K562 (cell line): ENCODE results near the gene ALG5. TPM values are rescaled to one million over a fixed set of nuclear protein-coding genes. Genes with fewer than 3 reads are reported as not detected.

Source experiments
- ATAC-seq: fragments of 200-7000 bp; cut with Tn5 transposase; 3 replicates; pipeline ENCODE4 v1.9.1; 2020; ENCODE audit warnings: moderate library complexity
- BruUV-seq: library from RNA; stranded (reverse); fragments of 400-500 nt; replicated peaks from 2 replicates; lab custom pipeline; 2021; lab: Mats Ljungman, UMichigan
- CTCF ChIA-PET: fragments of 300-600 bp; formaldehyde crosslinking; extraction: SDS; loops from one replicate; lab custom pipeline; 2021; ENCODE audit warnings: low intra/inter-chr PET ratio; lab: Yijun Ruan, JAX
- POLR2A ChIA-PET: fragments of 300-600, 350-650 bp; sonication (Branson Sonifier 250); formaldehyde crosslinking; extraction: SDS; loops from one replicate; lab custom pipeline; 2021; ENCODE audit warnings: antibody characterized with exemption, inconsistent platforms; lab: Yijun Ruan, JAX
- DNase-seq, 4 experiments: peaks; one replicate each; pipeline versions ENCODE4 v3.0.0 to v3.0.0-alpha.2; 2011 to 2018; ENCODE audit warnings: low spot score in 3 of 4, mixed read lengths in 3 of 4; ENCODE audit errors: extremely low read depth in 1 of 4
- FAIRE-seq: peaks from 2 replicates; lab custom pipeline; 2011; peaks lifted over from hg19 to GRCh38; lab: Jason Lieb, UNC
- H2AFZ ChIP-seq: 2 replicates; pipeline ENCODE4 v1.6.0; 2011; ENCODE audit warnings: low read depth, low read length, control low read depth, inconsistent platforms
- H3K27ac ChIP-seq: fragments of 200-600 bp; 3 replicates; pipeline ENCODE4 v1.8.0; 2011; ENCODE audit warnings: low read depth, mild to moderate bottlenecking, control low read depth, inconsistent platforms, low read length, moderate library complexity, mixed read lengths; ENCODE audit errors: extremely low read depth
- H3K27me3 ChIP-seq, 2 experiments: fragments of 300-600 bp in 1 of 2; 2 replicates in 1 of 2; 3 replicates in 1 of 2; pipeline versions ENCODE4 v1.6.0 to v1.8.0; 2011; ENCODE audit warnings: inconsistent platforms in 2 of 2, low read length in 2 of 2, mild to moderate bottlenecking in 1 of 2, mixed read lengths in 1 of 2, moderate library complexity in 1 of 2; ENCODE audit not compliant: control insufficient read depth in 2 of 2, insufficient read depth in 2 of 2
- H3K36me3 ChIP-seq: fragments of 300-600 bp; 3 replicates; pipeline ENCODE4 v1.8.0; 2011; ENCODE audit warnings: mild to moderate bottlenecking, low read length, inconsistent platforms; ENCODE audit not compliant: control insufficient read depth, insufficient read depth
- H3K4me1 ChIP-seq, 2 experiments: fragments of 200-600 bp in 1 of 2; replicated peaks in 1 of 2; 2 replicates in 1 of 2; 3 replicates in 1 of 2; pipeline versions ENCODE4 v1.5.1 to v1.8.0; 2011; ENCODE audit warnings: inconsistent platforms in 2 of 2, low read length in 2 of 2, mild to moderate bottlenecking in 1 of 2, mixed read lengths in 1 of 2, moderate library complexity in 1 of 2; ENCODE audit not compliant: control insufficient read depth in 2 of 2, insufficient read depth in 2 of 2
- H3K4me2 ChIP-seq: 2 replicates; pipeline ENCODE4 v1.6.1; 2011; ENCODE audit warnings: low read length, control low read depth, inconsistent platforms, mixed read lengths; ENCODE audit not compliant: insufficient read depth
- H3K4me3 ChIP-seq: fragments of 200-600 bp; sonication (generic), shearing (Covaris generic); 2 replicates; pipeline ENCODE4 v1.5.1; 2016; ENCODE audit warnings: control low read depth, inconsistent platforms
- H3K79me2 ChIP-seq: fragments of 200-600 bp; 3 replicates; pipeline ENCODE4 v1.8.0; 2011; ENCODE audit warnings: low read length, inconsistent platforms; ENCODE audit not compliant: control insufficient read depth, insufficient read depth
- H3K9ac ChIP-seq, 2 experiments: 2 replicates each; pipeline versions ENCODE4 v1.6.0 to v1.6.1; 2011; ENCODE audit warnings: low read depth in 2 of 2, low read length in 2 of 2, control low read depth in 1 of 2, inconsistent platforms in 1 of 2, mild to moderate bottlenecking in 1 of 2, mixed read lengths in 1 of 2; ENCODE audit not compliant: insufficient read depth in 1 of 2
- H3K9me1 ChIP-seq: one replicate; pipeline ENCODE4 v1.6.0; 2011; ENCODE audit warnings: inconsistent platforms, mild to moderate bottlenecking, low read length, moderate library complexity; ENCODE audit not compliant: control insufficient read depth, insufficient read depth
- H3K9me3 ChIP-seq: replicated peaks from 2 replicates; pipeline ENCODE4 v1.5.1; 2011; ENCODE audit warnings: low read depth, low read length, inconsistent platforms; ENCODE audit not compliant: control insufficient read depth, insufficient read depth
- H4K20me1 ChIP-seq: replicated peaks from 2 replicates; pipeline ENCODE4 v1.6.1; 2011; ENCODE audit warnings: low read length, inconsistent platforms, mixed read lengths; ENCODE audit not compliant: control insufficient read depth, insufficient read depth
- BHLHE40 ChIP-seq: IDR thresholded peaks from 2 replicates; pipeline ENCODE4 v1.6.1; 2011; ENCODE audit warnings: low read length, improper control_type of control experiment
- ETV6 ChIP-seq, 3 experiments: fragments of 150-350 bp in 1 of 3; sonication (generic) in 1 of 3; formaldehyde crosslinking in 1 of 3; IDR thresholded peaks; 2 replicates each; pipeline versions ENCODE4 v1.6.1 to v1.8.0; 2014 to 2022; ENCODE audit warnings: borderline replicate concordance in 2 of 3, low read depth in 2 of 3, antibody characterized with exemption in 1 of 3, low read length in 1 of 3, mild to moderate bottlenecking in 1 of 3, missing genetic modification reagents in 1 of 3
- FOXJ2 ChIP-seq: fragments of 200-800 bp; sonication (Bioruptor generic); IDR thresholded peaks from 2 replicates; pipeline ENCODE4 v1.6.1; 2016; ENCODE audit warnings: missing genetic modification characterization, missing compliant biosample characterization
- JUN ChIP-seq, 2 experiments: sonication (generic) in 1 of 2; formaldehyde crosslinking in 1 of 2; IDR thresholded peaks; 2 replicates each; pipeline versions ENCODE4 v1.6.1 to v1.8.0; 2012 to 2022; ENCODE audit warnings: borderline replicate concordance in 2 of 2, mild to moderate bottlenecking in 2 of 2, improper control_type of control experiment in 1 of 2, low read depth in 1 of 2, low read length in 1 of 2, missing genetic modification reagents in 1 of 2
- MYBL2 ChIP-seq, 2 experiments: fragments of 450-650 bp in 1 of 2; sonication (generic) in 1 of 2; formaldehyde crosslinking in 1 of 2; IDR thresholded peaks; 2 replicates each; pipeline versions ENCODE4 v1.6.1 to v1.8.1; 2017 to 2022; ENCODE audit warnings: borderline replicate concordance in 1 of 2, inconsistent platforms in 1 of 2, low read depth in 1 of 2, mild to moderate bottlenecking in 1 of 2, missing genetic modification reagents in 1 of 2, moderate library complexity in 1 of 2
- NFRKB ChIP-seq: fragments of 450-650 bp; IDR thresholded peaks from 2 replicates; pipeline ENCODE4 v1.6.1; 2016; ENCODE audit warnings: low read depth
- SMAD2 ChIP-seq: fragments of 150-350 bp; IDR thresholded peaks from 2 replicates; pipeline ENCODE4 v1.6.1; 2014; ENCODE audit warnings: low read depth, mild to moderate bottlenecking, low read length
- SREBF1 ChIP-seq: fragments of 150-350 bp; IDR thresholded peaks from 2 replicates; pipeline ENCODE4 v1.6.1; 2014; ENCODE audit warnings: antibody characterized with exemption, low read depth, low read length, borderline replicate concordance
- U2AF1 ChIP-seq: fragments of 200-400 bp; formaldehyde crosslinking; optimal IDR thresholded peaks from 2 replicates; pipeline ENCODE3; 2017; ENCODE audit warnings: mild to moderate bottlenecking, low read depth, low read length, moderate library complexity
- in situ Hi-C: fragments of 300-500 bp; cut with MboI; formaldehyde crosslinking; loops from 4 replicates; pipeline ENCODE4 v1.15.0; 2018; ENCODE audit warnings: inconsistent platforms, mixed read lengths
- intact Hi-C: fragments of 100-400 bp; cut with micrococcal nuclease; formaldehyde crosslinking; loops from 2 replicates; pipeline ENCODE4 v1.14.2; 2022
- polyA plus RNA-seq, 8 experiments: library from polyadenylated mRNA; depleted of rRNA in 4 of 8; stranded (reverse) in 5 of 8; unstranded in 3 of 8; fragments of >200 nt; fragmentation: Nextera tagmentation in 2 of 8; fragmentation: Illumina TruSeq in 1 of 8; extraction: Ambion mirVana in 2 of 8; extraction: Trizol in 1 of 8; gene quantifications; 2 replicates each; pipeline versions ENCODE4 v1.2.1 to v1.2.3, GENCODE V29; 2011 to 2014; ENCODE audit warnings: inconsistent platforms in 1 of 8, missing spikeins in 1 of 8
- total RNA-seq, 7 experiments: library from RNA; depleted of rRNA in 6 of 7; stranded (reverse); fragments of >200 nt in 6 of 7; fragmentation: Illumina TruSeq in 2 of 7; extraction: Trizol in 2 of 7; gene quantifications; 2 replicates each; pipeline versions ENCODE4 v1.2.1 to v1.2.3, GENCODE V29; 2011 to 2021; ENCODE audit warnings: low replicate concordance in 1 of 7
- TF ChIP-seq, protein P1 (sequence below): fragments of 250-450 bp; sonication (Bioruptor Pico); IDR thresholded peaks from 2 replicates; pipeline ENCODE4 v1.8.0; 2021; ENCODE audit warnings: moderate library complexity, mild to moderate bottlenecking, inconsistent platforms
- TF ChIP-seq, protein P2 (sequence below): fragments of 450-650 bp; formaldehyde crosslinking; IDR thresholded peaks from 2 replicates; pipeline ENCODE4 v1.4.0; 2022; ENCODE audit warnings: mild to moderate bottlenecking, moderate library complexity
- TF ChIP-seq, protein P3 (sequence below): IDR thresholded peaks from 3 replicates; pipeline ENCODE4 v1.6.1; 2011; ENCODE audit warnings: borderline replicate concordance, mild to moderate bottlenecking, moderate library complexity; ENCODE audit not compliant: insufficient read length; ENCODE audit errors: extremely low read depth
- TF ChIP-seq, protein P4 (sequence below): fragments of 450-650 bp; IDR thresholded peaks from 2 replicates; pipeline ENCODE4 v1.6.1; 2016; ENCODE audit warnings: antibody characterized with exemption
- TF ChIP-seq, protein P5 (sequence below): fragments of 250-450 bp; sonication (Bioruptor Pico); IDR thresholded peaks from 2 replicates; pipeline ENCODE4 v1.8.0; 2021; ENCODE audit warnings: moderate library complexity, mild to moderate bottlenecking, inconsistent platforms

Gene ALG5
- total and polyA plus RNA-seq, 9 of the 15 experiments (the other 6 are each of a cell fraction or from before 2014, with no cell fraction given) = 33.6 to 80.5 (median 48.2) TPM

DNA sequence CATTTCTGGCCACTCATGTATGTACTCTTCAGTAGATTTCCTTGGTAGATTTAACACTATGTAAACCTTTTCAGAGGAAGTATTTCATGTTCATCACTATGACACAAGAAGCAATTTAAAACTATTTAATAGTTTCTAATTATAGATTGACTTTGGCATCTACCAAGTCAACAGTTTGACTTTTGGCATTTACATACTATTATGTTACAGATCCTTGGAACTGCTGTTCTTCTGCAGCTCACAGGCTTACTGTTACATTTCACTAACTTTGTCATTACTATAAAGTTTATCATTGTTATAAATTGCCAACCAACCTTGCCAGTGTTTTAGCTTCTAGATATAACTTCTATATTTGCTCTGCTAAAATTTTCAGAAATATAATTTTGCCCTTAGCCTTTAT is 41.6 kb upstream of the ALG5 start:
- no peak for FAIRE-seq
- Histone ChIP-seq H3K4me1 (no peaks in the 10 kb centered on the region; a peak in 1 of 5 replicates), H3K36me3 (peaks cover 77% of the 10 kb centered on the region), H3K27me3 (no peaks in the 10 kb centered on the region), H3K9ac (no peak overlapping the region)
- no peak for DNase-seq
- ATAC-seq = no peak
- CTCF ChIA-PET = no interaction called here
- TF ChIP-seq MYBL2 (IDR thresholded peaks at IDR 0.05; ENCODE audit: low read depth) (no peak), MYBL2 (CRISPR knock-in tag; IDR thresholded peaks at IDR 0.05; ENCODE audit: borderline replicate concordance) (no peak), SMAD2 (no peak), SREBF1 (no peak), BHLHE40 (no peak), NFRKB (no peak), JUN (IDR thresholded peaks at IDR 0.05; ENCODE audit: borderline replicate concordance, low read depth, low read length) (no peak), JUN (CRISPR knock-in tag; IDR thresholded peaks at IDR 0.05; ENCODE audit: borderline replicate concordance) (no peak), FOXJ2 (tag) (no peak), U2AF1 (no peak), ETV6 (IDR thresholded peaks at IDR 0.05; ENCODE audit: borderline replicate concordance in 1 of 2, low read depth in 2 of 2, low read length in 1 of 2) (no peak), ETV6 (CRISPR knock-in tag; IDR thresholded peaks at IDR 0.05; ENCODE audit: borderline replicate concordance) (no peak)
- TF ChIP-seq, protein P1, sequence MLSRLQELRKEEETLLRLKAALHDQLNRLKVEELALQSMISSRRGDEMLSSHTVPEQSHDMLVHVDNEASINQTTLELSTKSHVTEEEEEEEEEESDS (CRISPR knock-in tag) = no peak
- TF ChIP-seq, protein P2, sequence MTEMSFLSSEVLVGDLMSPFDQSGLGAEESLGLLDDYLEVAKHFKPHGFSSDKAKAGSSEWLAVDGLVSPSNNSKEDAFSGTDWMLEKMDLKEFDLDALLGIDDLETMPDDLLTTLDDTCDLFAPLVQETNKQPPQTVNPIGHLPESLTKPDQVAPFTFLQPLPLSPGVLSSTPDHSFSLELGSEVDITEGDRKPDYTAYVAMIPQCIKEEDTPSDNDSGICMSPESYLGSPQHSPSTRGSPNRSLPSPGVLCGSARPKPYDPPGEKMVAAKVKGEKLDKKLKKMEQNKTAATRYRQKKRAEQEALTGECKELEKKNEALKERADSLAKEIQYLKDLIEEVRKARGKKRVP (CRISPR knock-in tag) = no peak
- TF ChIP-seq, protein P3, sequence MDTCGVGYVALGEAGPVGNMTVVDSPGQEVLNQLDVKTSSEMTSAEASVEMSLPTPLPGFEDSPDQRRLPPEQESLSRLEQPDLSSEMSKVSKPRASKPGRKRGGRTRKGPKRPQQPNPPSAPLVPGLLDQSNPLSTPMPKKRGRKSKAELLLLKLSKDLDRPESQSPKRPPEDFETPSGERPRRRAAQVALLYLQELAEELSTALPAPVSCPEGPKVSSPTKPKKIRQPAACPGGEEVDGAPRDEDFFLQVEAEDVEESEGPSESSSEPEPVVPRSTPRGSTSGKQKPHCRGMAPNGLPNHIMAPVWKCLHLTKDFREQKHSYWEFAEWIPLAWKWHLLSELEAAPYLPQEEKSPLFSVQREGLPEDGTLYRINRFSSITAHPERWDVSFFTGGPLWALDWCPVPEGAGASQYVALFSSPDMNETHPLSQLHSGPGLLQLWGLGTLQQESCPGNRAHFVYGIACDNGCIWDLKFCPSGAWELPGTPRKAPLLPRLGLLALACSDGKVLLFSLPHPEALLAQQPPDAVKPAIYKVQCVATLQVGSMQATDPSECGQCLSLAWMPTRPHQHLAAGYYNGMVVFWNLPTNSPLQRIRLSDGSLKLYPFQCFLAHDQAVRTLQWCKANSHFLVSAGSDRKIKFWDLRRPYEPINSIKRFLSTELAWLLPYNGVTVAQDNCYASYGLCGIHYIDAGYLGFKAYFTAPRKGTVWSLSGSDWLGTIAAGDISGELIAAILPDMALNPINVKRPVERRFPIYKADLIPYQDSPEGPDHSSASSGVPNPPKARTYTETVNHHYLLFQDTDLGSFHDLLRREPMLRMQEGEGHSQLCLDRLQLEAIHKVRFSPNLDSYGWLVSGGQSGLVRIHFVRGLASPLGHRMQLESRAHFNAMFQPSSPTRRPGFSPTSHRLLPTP = no peak
- TF ChIP-seq, protein P4, sequence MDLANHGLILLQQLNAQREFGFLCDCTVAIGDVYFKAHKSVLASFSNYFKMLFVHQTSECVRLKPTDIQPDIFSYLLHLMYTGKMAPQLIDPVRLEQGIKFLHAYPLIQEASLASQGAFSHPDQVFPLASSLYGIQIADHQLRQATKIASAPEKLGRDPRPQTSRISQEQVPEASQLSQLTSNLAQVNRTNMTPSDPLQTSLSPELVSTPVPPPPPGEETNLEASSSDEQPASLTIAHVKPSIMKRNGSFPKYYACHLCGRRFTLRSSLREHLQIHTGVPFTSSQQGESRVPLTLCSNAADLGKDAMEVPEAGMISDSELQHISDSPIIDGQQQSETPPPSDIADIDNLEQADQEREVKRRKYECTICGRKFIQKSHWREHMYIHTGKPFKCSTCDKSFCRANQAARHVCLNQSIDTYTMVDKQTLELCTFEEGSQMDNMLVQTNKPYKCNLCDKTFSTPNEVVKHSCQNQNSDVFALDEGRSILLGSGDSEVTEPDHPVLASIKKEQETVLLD = no peak
- TF ChIP-seq, protein P5, sequence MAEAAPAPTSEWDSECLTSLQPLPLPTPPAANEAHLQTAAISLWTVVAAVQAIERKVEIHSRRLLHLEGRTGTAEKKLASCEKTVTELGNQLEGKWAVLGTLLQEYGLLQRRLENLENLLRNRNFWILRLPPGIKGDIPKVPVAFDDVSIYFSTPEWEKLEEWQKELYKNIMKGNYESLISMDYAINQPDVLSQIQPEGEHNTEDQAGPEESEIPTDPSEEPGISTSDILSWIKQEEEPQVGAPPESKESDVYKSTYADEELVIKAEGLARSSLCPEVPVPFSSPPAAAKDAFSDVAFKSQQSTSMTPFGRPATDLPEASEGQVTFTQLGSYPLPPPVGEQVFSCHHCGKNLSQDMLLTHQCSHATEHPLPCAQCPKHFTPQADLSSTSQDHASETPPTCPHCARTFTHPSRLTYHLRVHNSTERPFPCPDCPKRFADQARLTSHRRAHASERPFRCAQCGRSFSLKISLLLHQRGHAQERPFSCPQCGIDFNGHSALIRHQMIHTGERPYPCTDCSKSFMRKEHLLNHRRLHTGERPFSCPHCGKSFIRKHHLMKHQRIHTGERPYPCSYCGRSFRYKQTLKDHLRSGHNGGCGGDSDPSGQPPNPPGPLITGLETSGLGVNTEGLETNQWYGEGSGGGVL = no peak
- TF ChIP-seq, all 486 proteins: peak for 0
- Histone ChIP-seq H3K79me2 (no peaks in the 10 kb centered on the region), H3K9me1 (no peaks in the 10 kb centered on the region), H3K27ac (no peak overlapping the region), H3K4me2 (no peak overlapping the region), H2AFZ (no peak overlapping the region), H4K20me1 (no peaks in the 10 kb centered on the region), H3K4me3 (no peak overlapping the region), H3K9me3 (no peaks in the 10 kb centered on the region)
- in situ Hi-C loops = no loop called here
- BruUV-seq = no TSS peak
- POLR2A ChIA-PET = no interaction called here
- intact Hi-C loops = loop anchor here (5.0 kb wide), 1 partner anchor 33 kb away; no protein-coding TSS in a partner anchor
